OCI-LY3 (cell line): ENCODE data around the gene ANKRD30B.
"Not testable (repeated sequence)": the region's sequence is repeated elsewhere in the genome, so short reads cannot be mapped to it uniquely, and the experiment has no call there.

Source experiments
- H2AFZ ChIP-seq: fragments of 200-600, 300-600 bp; shearing (Covaris generic); 2 replicates; pipeline ENCODE4 v1.6.0; 2014; ENCODE audit warnings: antibody characterized with exemption, low read depth, low read length
- H3K27ac ChIP-seq: fragments of 200-600, 300-600 bp; sonication (generic); 2 replicates; pipeline ENCODE4 v1.5.1; 2014; ENCODE audit warnings: mild to moderate bottlenecking, low read length, moderate library complexity, mixed read lengths
- H3K27me3 ChIP-seq: fragments of 200-600, 300-600 bp; sonication (generic); 2 replicates; pipeline ENCODE4 v1.6.1; 2014; ENCODE audit warnings: low read depth, low read length, mixed read lengths
- H3K36me3 ChIP-seq: fragments of 200-600, 300-600 bp; sonication (generic); replicated peaks from 2 replicates; pipeline ENCODE3; 2014; ENCODE audit warnings: low read depth, low read length, mixed read lengths
- H3K4me1 ChIP-seq: fragments of 300-600, 200-600 bp; sonication (generic); 2 replicates; pipeline ENCODE4 v1.6.1; 2014; ENCODE audit warnings: low read length, mixed read lengths
- H3K4me2 ChIP-seq: fragments of 200-600, 300-600 bp; sonication (generic); 2 replicates; pipeline ENCODE4 v1.6.1; 2014; ENCODE audit warnings: low read length, mixed read lengths
- H3K4me3 ChIP-seq: fragments of 300-600, 200-600 bp; sonication (generic); 2 replicates; pipeline ENCODE4 v1.5.1; 2014; ENCODE audit warnings: antibody characterized with exemption, mild to moderate bottlenecking, low read length, moderate library complexity
- H3K79me2 ChIP-seq: fragments of 300-600, 200-600 bp; shearing (Covaris generic); 2 replicates; pipeline ENCODE4 v1.6.1; 2014; ENCODE audit warnings: mild to moderate bottlenecking, low read length, mixed read lengths
- H3K9ac ChIP-seq: fragments of 300-600, 200-600 bp; shearing (Covaris generic); 2 replicates; pipeline ENCODE4 v1.6.0; 2014; ENCODE audit warnings: mild to moderate bottlenecking, low read length, moderate library complexity
- H3K9me3 ChIP-seq: fragments of 200-600, 300-600 bp; shearing (Covaris generic); 2 replicates; pipeline ENCODE4 v1.6.1; 2014; ENCODE audit warnings: low read length, mixed read lengths; ENCODE audit not compliant: insufficient read depth
- H4K20me1 ChIP-seq: fragments of 200-600, 300-600 bp; sonication (generic); 2 replicates; pipeline ENCODE4 v1.6.1; 2016; ENCODE audit warnings: low read length, mixed read lengths; ENCODE audit not compliant: insufficient read depth
- CTCF ChIP-seq: fragments of 200-600, 300-600 bp; sonication (generic); IDR thresholded peaks from 2 replicates; pipeline ENCODE4 v1.5.1; 2014; ENCODE audit warnings: antibody characterized with exemption, low read length, low read depth
- EZH2phosphoT487 ChIP-seq: fragments of 200-600 bp; shearing (Covaris generic); IDR thresholded peaks from 2 replicates; pipeline ENCODE4 v1.6.1; 2018; ENCODE audit warnings: antibody characterized with exemption, mixed run types, low read depth

Gene ANKRD30B

GRCh38 chr18:14868825-14869224, 120.9 kb downstream of the ANKRD30B start:
- H3K4me2 ChIP-seq, H3K27me3 ChIP-seq, H3K9ac ChIP-seq, H3K27ac ChIP-seq, H3K36me3 ChIP-seq, H3K4me1 ChIP-seq, H4K20me1 ChIP-seq, H3K79me2 ChIP-seq, H2AFZ ChIP-seq, H3K9me3 ChIP-seq, H3K4me3 ChIP-seq: not testable (repeated sequence)

- not testable (repeated sequence) for H3K36me3 ChIP-seq, H3K4me2 ChIP-seq, H3K79me2 ChIP-seq, H3K4me1 ChIP-seq, H2AFZ ChIP-seq, H3K27me3 ChIP-seq, H4K20me1 ChIP-seq, H3K9ac ChIP-seq, H3K9me3 ChIP-seq, H3K27ac ChIP-seq, H3K4me3 ChIP-seq
Observed at GRCh38 chr18:14878826-14879225, 130.9 kb downstream of the ANKRD30B start.

GRCh38 chr18:14900435-14900834, 152.5 kb downstream of the ANKRD30B start:
- no peaks in the 10 kb centered on the region for H3K9me3 ChIP-seq
- H3K9ac ChIP-seq: no peak overlapping the region
- H3K27me3 ChIP-seq: no peaks in the 10 kb centered on the region
- H3K27ac ChIP-seq: no peak overlapping the region
- H3K4me1 ChIP-seq: no peaks in the 10 kb centered on the region
- no peak overlapping the region for H3K4me3 ChIP-seq
- no peaks in the 10 kb centered on the region for H3K79me2 ChIP-seq
- no peaks in the 10 kb centered on the region for H3K36me3 ChIP-seq
- no peak overlapping the region for H3K4me2 ChIP-seq
- H4K20me1 ChIP-seq: no peaks in the 10 kb centered on the region
- H2AFZ ChIP-seq: no peak overlapping the region
- TF ChIP-seq EZH2phosphoT487 (no peak), CTCF (no peak)
